Measurements from ENCODE around the gene CCDC122. TPM values are rescaled to one million over a fixed set of nuclear protein-coding genes. Genes with fewer than 3 reads are reported as not detected.
"Not testable (repeated sequence)": the region's sequence is repeated elsewhere in the genome, so short reads cannot be mapped to it uniquely, and the experiment has no call there.

Gene CCDC122
- total and polyA plus RNA-seq, 9 of the 15 experiments (the other 6 are each of a cell fraction or from before 2014, with no cell fraction given): not detected

DNA sequence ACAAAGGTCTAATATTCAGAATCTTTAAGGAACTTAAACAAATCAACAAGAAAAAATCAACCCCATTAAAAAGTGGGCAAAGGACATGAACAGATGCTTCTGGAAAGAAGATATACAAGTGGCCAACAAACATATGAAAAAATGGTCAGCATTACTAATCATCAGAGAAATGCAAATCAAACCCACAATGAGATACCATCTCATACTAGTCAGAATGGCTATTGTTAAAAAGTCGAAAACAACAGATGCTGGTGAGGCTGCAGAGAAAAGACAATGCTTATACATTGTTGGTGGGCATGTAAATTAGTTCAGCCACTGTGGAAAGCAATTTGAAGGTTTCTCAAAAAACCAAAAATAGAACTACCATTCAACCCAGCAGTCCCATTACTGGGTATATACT lies 54.9 kb downstream of the CCDC122 start:
- H3K9me3 ChIP-seq (replicated peaks; ENCODE audit: control insufficient read depth, insufficient read depth, low read depth, low read length); POLR2A ChIA-PET; intact Hi-C loops (cut with micrococcal nuclease); H3K9ac ChIP-seq (ENCODE audit: insufficient read depth in 1 of 2, low read depth in 2 of 2, low read length in 2 of 2); H3K4me2 ChIP-seq (ENCODE audit: insufficient read depth, low read length); H3K9me1 ChIP-seq (ENCODE audit: control insufficient read depth, insufficient read depth, low read length); H3K4me3 ChIP-seq; H2AFZ ChIP-seq (ENCODE audit: low read depth, low read length); CTCF ChIA-PET (ENCODE audit: low intra/inter-chr PET ratio); H3K27ac ChIP-seq (ENCODE audit: extremely low read depth, low read depth, low read length); DNase-seq (ENCODE audit: extremely low read depth in 1 of 4, low spot score in 3 of 4); H3K79me2 ChIP-seq (ENCODE audit: control insufficient read depth, insufficient read depth, low read length); H3K36me3 ChIP-seq (ENCODE audit: control insufficient read depth, insufficient read depth, low read length); H3K4me1 ChIP-seq (replicated peaks in 1 of 2; ENCODE audit: control insufficient read depth in 2 of 2, insufficient read depth in 2 of 2, low read length in 2 of 2); in situ Hi-C loops (cut with MboI); H4K20me1 ChIP-seq (replicated peaks; ENCODE audit: control insufficient read depth, insufficient read depth, low read length); H3K27me3 ChIP-seq (ENCODE audit: control insufficient read depth in 2 of 2, insufficient read depth in 2 of 2, low read length in 2 of 2); FAIRE-seq; BruUV-seq (replicated peaks); ATAC-seq: not testable (repeated sequence)
- WGBS (ENCODE audit: insufficient coverage, low coverage, missing lambda C conversion rate): 0% methylated on average over 1 of the region's 1 CpG

DNA sequence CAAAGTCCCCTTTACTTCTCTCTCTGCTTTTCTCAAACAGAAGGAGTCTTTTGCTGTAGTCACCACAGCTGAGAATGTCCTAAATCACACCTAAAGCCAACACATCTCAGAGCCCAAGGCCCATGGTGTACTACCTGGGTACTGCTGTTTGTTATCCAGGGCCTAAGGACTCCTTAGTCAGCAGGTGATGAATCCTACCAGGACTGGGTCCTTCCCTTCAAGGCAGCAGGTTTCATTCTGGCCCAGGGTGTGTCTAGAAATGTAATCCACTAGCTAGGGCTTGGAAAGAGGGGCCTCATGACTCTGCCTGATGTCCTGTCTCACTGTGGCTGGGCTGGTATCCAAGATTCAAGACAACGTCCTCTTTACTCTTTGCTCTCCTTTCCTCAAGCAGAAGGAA lies 56.6 kb downstream of the CCDC122 start:
- Histone ChIP-seq H3K9ac (ENCODE audit: insufficient read depth in 1 of 2, low read depth in 2 of 2, low read length in 2 of 2) (no peak overlapping the region), H3K9me1 (ENCODE audit: control insufficient read depth, insufficient read depth, low read length) (no peaks in the 10 kb centered on the region), H3K9me3 (replicated peaks; ENCODE audit: control insufficient read depth, insufficient read depth, low read depth, low read length) (no peaks in the 10 kb centered on the region), H3K4me2 (ENCODE audit: insufficient read depth, low read length) (no peak overlapping the region), H3K27ac (ENCODE audit: extremely low read depth, low read depth, low read length) (no peak overlapping the region), H2AFZ (ENCODE audit: low read depth, low read length) (no peak overlapping the region), H3K4me1 (replicated peaks in 1 of 2; ENCODE audit: control insufficient read depth in 2 of 2, insufficient read depth in 2 of 2, low read length in 2 of 2) (no peaks in the 10 kb centered on the region), H3K4me3 (no peak overlapping the region), H3K27me3 (ENCODE audit: control insufficient read depth in 2 of 2, insufficient read depth in 2 of 2, low read length in 2 of 2) (no peaks in the 10 kb centered on the region), H3K79me2 (ENCODE audit: control insufficient read depth, insufficient read depth, low read length) (no peaks in the 10 kb centered on the region), H3K36me3 (ENCODE audit: control insufficient read depth, insufficient read depth, low read length) (no peaks in the 10 kb centered on the region), H4K20me1 (replicated peaks; ENCODE audit: control insufficient read depth, insufficient read depth, low read length) (no peaks in the 10 kb centered on the region)
- WGBS (ENCODE audit: insufficient coverage, low coverage, missing lambda C conversion rate): no CpG with 5 or more reads among the region's 1 CpG
- ChIA-PET POLR2A (no interaction called here), CTCF (ENCODE audit: low intra/inter-chr PET ratio) (no interaction called here)
- no peak for DNase-seq (ENCODE audit: extremely low read depth in 1 of 4, low spot score in 3 of 4)
- in situ Hi-C loops (cut with MboI) (no loop called here), intact Hi-C loops (cut with micrococcal nuclease) (no loop called here)
- no peak for FAIRE-seq
- BruUV-seq (replicated peaks): no TSS peak
- ATAC-seq: no peak
- TF ChIP-seq, protein P1, sequence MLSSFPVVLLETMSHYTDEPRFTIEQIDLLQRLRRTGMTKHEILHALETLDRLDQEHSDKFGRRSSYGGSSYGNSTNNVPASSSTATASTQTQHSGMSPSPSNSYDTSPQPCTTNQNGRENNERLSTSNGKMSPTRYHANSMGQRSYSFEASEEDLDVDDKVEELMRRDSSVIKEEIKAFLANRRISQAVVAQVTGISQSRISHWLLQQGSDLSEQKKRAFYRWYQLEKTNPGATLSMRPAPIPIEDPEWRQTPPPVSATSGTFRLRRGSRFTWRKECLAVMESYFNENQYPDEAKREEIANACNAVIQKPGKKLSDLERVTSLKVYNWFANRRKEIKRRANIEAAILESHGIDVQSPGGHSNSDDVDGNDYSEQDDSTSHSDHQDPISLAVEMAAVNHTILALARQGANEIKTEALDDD (IDR thresholded peaks at IDR 0.05): no peak
- TF ChIP-seq ZNF764 (CRISPR knock-in tag; IDR thresholded peaks at IDR 0.05; ENCODE audit: low read depth): no peak
- TF ChIP-seq, protein P2, sequence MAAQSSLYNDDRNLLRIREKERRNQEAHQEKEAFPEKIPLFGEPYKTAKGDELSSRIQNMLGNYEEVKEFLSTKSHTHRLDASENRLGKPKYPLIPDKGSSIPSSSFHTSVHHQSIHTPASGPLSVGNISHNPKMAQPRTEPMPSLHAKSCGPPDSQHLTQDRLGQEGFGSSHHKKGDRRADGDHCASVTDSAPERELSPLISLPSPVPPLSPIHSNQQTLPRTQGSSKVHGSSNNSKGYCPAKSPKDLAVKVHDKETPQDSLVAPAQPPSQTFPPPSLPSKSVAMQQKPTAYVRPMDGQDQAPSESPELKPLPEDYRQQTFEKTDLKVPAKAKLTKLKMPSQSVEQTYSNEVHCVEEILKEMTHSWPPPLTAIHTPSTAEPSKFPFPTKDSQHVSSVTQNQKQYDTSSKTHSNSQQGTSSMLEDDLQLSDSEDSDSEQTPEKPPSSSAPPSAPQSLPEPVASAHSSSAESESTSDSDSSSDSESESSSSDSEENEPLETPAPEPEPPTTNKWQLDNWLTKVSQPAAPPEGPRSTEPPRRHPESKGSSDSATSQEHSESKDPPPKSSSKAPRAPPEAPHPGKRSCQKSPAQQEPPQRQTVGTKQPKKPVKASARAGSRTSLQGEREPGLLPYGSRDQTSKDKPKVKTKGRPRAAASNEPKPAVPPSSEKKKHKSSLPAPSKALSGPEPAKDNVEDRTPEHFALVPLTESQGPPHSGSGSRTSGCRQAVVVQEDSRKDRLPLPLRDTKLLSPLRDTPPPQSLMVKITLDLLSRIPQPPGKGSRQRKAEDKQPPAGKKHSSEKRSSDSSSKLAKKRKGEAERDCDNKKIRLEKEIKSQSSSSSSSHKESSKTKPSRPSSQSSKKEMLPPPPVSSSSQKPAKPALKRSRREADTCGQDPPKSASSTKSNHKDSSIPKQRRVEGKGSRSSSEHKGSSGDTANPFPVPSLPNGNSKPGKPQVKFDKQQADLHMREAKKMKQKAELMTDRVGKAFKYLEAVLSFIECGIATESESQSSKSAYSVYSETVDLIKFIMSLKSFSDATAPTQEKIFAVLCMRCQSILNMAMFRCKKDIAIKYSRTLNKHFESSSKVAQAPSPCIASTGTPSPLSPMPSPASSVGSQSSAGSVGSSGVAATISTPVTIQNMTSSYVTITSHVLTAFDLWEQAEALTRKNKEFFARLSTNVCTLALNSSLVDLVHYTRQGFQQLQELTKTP (IDR thresholded peaks at IDR 0.05; ENCODE audit: low read depth in 1 of 2, partially characterized antibody in 2 of 2): no peak

Measured in K562 (cell line).